Cerebellar nuclear complex (tissue), 1 donor: ENCODE measurements around the gene VPS29.

ENCODE experiments used
- DNase-seq, 2 experiments: peaks; one replicate each; lab custom pipeline; 2025; lab: John Stamatoyannopoulos, UW

VPS29 gene

GRCh38 chr12:110444455-110444854 is 57.5 kb downstream of the VPS29 start:
- DNase-seq: no peak
